Naive thymus-derived CD4-positive, alpha-beta T cell (primary cell): ENCODE data around the gene TIMM8B. TPM values are rescaled to one million over a fixed set of nuclear protein-coding genes. Genes with fewer than 3 reads are reported as not detected.
"Not testable (repeated sequence)": the region's sequence is repeated elsewhere in the genome, so short reads cannot be mapped to it uniquely, and the experiment has no call there.

ENCODE experiments used
- ATAC-seq: fragments of 150-1000 bp; cut with Tn5 transposase; 2 replicates; pipeline ENCODE4 v1.10.0; 2021; ENCODE audit warnings: mild to moderate bottlenecking, moderate library complexity
- CTCF ChIA-PET: fragments of 350-600 bp; sonication (Branson Sonifier 250); formaldehyde crosslinking; loops from one replicate; lab custom pipeline; 2021; ENCODE audit warnings: antibody characterized with exemption; lab: Charles Lee
- POLR2A ChIA-PET: fragments of 350-600 bp; sonication (Branson Sonifier 250); formaldehyde crosslinking; loops from one replicate; lab custom pipeline; 2021; ENCODE audit warnings: antibody characterized with exemption, inconsistent platforms; lab: Charles Lee
- DNase-seq, 9 donors: peaks; one replicate each; pipeline versions ENCODE4 v3.0.0 to v3.0.0-alpha.2; 2020 to 2022; ENCODE audit warnings: mixed read lengths in 1 of 9
- H3K27ac ChIP-seq: one replicate; pipeline ENCODE4 v1.7.0; 2013; ENCODE audit warnings: mild to moderate bottlenecking, low read depth, low read length, moderate library complexity
- H3K27me3 ChIP-seq, 2 donors: one replicate each; pipeline ENCODE4 v1.7.0; 2013; ENCODE audit warnings: low read length in 2 of 2, mild to moderate bottlenecking in 2 of 2, moderate library complexity in 2 of 2; ENCODE audit not compliant: control insufficient read depth in 2 of 2, insufficient read depth in 2 of 2
- H3K36me3 ChIP-seq, 3 experiments: 1 replicate in 2 of 3; 2 replicates in 1 of 3; pipeline ENCODE4 v1.7.0; 2013; ENCODE audit warnings: low read length in 3 of 3, mild to moderate bottlenecking in 3 of 3, moderate library complexity in 1 of 3; ENCODE audit not compliant: insufficient read depth in 3 of 3, control insufficient read depth in 2 of 3
- H3K4me1 ChIP-seq, 2 donors: one replicate each; pipeline ENCODE4 v1.7.0; 2013; ENCODE audit warnings: low read length in 2 of 2, mild to moderate bottlenecking in 2 of 2, moderate library complexity in 1 of 2; ENCODE audit not compliant: control insufficient read depth in 2 of 2, insufficient read depth in 2 of 2
- H3K4me3 ChIP-seq: 2 replicates; pipeline ENCODE4 v1.7.0; 2013; ENCODE audit warnings: mild to moderate bottlenecking, low read length
- H3K9me3 ChIP-seq, 3 experiments: 1 replicate in 2 of 3; 2 replicates in 1 of 3; pipeline ENCODE4 v1.7.0; 2013; ENCODE audit warnings: low read length in 3 of 3; ENCODE audit not compliant: control insufficient read depth in 2 of 3
- H3K27ac Mint-ChIP-seq, 9 donors: one replicate each; pipeline ENCODE4 v1.8.0; 2020 to 2022; ENCODE audit warnings: mixed read lengths in 9 of 9, mild to moderate bottlenecking in 8 of 9, moderate library complexity in 5 of 9, inconsistent platforms in 2 of 9
- H3K27me3 Mint-ChIP-seq, 5 donors: one replicate each; pipeline ENCODE4 v1.8.0; 2021 to 2022; ENCODE audit warnings: mixed read lengths in 5 of 5, mild to moderate bottlenecking in 1 of 5
- H3K36me3 Mint-ChIP-seq, 5 donors: one replicate each; pipeline ENCODE4 v1.8.0; 2020 to 2022; ENCODE audit warnings: mixed read lengths in 5 of 5, mild to moderate bottlenecking in 3 of 5, inconsistent platforms in 1 of 5
- H3K4me1 Mint-ChIP-seq, 7 donors: one replicate each; pipeline ENCODE4 v1.8.0; 2020 to 2022; ENCODE audit warnings: mixed read lengths in 7 of 7, mild to moderate bottlenecking in 3 of 7, inconsistent platforms in 1 of 7
- H3K4me3 Mint-ChIP-seq, 10 donors: one replicate each; pipeline ENCODE4 v1.8.0; 2020 to 2022; ENCODE audit warnings: mild to moderate bottlenecking in 10 of 10, mixed read lengths in 10 of 10, moderate library complexity in 6 of 10, inconsistent platforms in 2 of 10
- H3K9me3 Mint-ChIP-seq, 11 donors: one replicate each; pipeline ENCODE4 v1.8.0; 2020 to 2022; ENCODE audit warnings: mixed read lengths in 11 of 11, mild to moderate bottlenecking in 4 of 11, inconsistent platforms in 1 of 11, moderate library complexity in 1 of 11
- intact Hi-C, 2 donors: fragments of 100-400 bp; cut with micrococcal nuclease; formaldehyde crosslinking; loops; one replicate each; pipeline ENCODE4 v1.15.1; 2023
- polyA plus RNA-seq, 2 donors: library from polyadenylated mRNA; unstranded; fragments of 300-500 nt; fragmentation: Illumina TruSeq; gene quantifications; one replicate each; pipeline ENCODE4 v1.2.3, GENCODE V29; 2021
- total RNA-seq, 6 experiments: library from RNA in 5 of 6; stranded (reverse) in 5 of 6; gene quantifications; 1 replicate in 5 of 6; 2 replicates in 1 of 6; pipeline ENCODE4 v1.2.3 and lab custom pipeline; 2021 to 2026

Gene TIMM8B
- total and polyA plus RNA-seq, 7 experiments from 2014 or later = 15.5 to 71.4 (median 28.6) TPM

DNA sequence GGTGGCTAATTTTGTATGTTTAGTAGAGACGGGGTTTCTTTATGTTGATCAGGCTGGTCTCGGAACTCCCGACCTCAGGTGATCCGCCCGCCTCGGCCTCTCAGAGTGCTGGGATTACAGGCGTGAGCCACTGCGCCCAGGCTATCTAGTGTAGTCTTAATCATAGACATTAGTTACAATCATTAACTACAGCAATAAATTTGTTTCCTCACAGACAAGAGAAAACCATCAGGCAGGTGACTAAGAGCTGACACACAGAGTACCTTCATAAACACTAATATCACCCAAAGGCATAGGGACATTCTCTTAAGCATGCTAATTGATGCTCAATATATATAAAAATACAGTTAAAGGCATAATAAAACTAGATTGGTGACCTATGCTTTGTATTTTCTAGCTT, 19.5 kb upstream of the TIMM8B start:
- Mint-ChIP-seq H3K27ac (no peak overlapping the region), H3K9me3 (peaks cover 0 to 1% (median 0%) of the 10 kb centered on the region in 11 donors), H3K4me1 (no peaks in the 10 kb centered on the region), H3K4me3 (no peak overlapping the region), H3K27me3 (no peaks in the 10 kb centered on the region), H3K36me3 (peaks cover 0 to 10% (median 0%) of the 10 kb centered on the region in 5 donors)
- Histone ChIP-seq H3K4me1 (no peaks in the 10 kb centered on the region), H3K27me3 (no peaks in the 10 kb centered on the region), H3K27ac (no peak overlapping the region), H3K36me3 (no peaks in the 10 kb centered on the region), H3K4me3 (no peak overlapping the region), H3K9me3 (no peaks in the 10 kb centered on the region)
- DNase-seq = no peak
- intact Hi-C loops = no loop called here
- CTCF ChIA-PET = no interaction called here
- POLR2A ChIA-PET = no interaction called here
- no peak for ATAC-seq

DNA sequence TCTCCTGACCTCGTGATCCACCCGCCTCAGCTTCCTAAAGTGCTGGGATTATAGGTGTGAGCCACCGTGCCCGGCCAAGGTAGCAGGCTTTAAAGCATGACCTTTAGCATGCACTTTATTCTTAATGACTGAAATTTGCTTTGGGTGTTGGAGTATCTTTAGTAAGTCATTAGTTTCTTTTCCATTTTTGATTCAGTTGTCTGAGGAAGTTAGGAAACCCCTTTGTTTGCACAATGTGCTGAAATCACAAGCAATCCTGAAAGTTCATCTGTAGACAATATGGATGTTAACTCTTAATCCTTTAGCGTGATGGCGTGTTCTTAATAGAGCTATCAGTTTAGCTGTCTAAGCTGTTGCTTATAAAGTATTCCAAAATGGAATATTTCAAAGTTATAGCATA, 16.9 kb upstream of the TIMM8B start:
- Histone ChIP-seq H3K4me3 (no peak overlapping the region), H3K4me1 (no peaks in the 10 kb centered on the region), H3K9me3 (no peaks in the 10 kb centered on the region), H3K36me3 (no peaks in the 10 kb centered on the region), H3K27me3 (no peaks in the 10 kb centered on the region), H3K27ac (no peak overlapping the region)
- DNase-seq = no peak
- ChIA-PET CTCF (interaction anchor here (0.6 to 0.8 kb wide), 2 partner anchors 9 to 270 kb away, joined by 3 read pairs; no protein-coding TSS in a partner anchor), POLR2A (interaction anchor here (0.6 kb wide), 1 partner anchor 9 kb away, joined by 3 read pairs; no protein-coding TSS in a partner anchor)
- H3K9me3 Mint-ChIP-seq = no peaks in the 10 kb centered on the region
- H3K4me3 Mint-ChIP-seq = no peak overlapping the region
- peak overlapping the region in 1 of 9 donors; percentile 10 for H3K27ac Mint-ChIP-seq
- no peak for ATAC-seq
- no peaks in the 10 kb centered on the region for H3K27me3 Mint-ChIP-seq
- intact Hi-C loops = no loop called here
- H3K4me1 Mint-ChIP-seq = peaks cover 0 to 3% (median 0%) of the 10 kb centered on the region in 7 donors
- peaks cover 0 to 21% (median 0%) of the 10 kb centered on the region in 5 donors for H3K36me3 Mint-ChIP-seq

DNA sequence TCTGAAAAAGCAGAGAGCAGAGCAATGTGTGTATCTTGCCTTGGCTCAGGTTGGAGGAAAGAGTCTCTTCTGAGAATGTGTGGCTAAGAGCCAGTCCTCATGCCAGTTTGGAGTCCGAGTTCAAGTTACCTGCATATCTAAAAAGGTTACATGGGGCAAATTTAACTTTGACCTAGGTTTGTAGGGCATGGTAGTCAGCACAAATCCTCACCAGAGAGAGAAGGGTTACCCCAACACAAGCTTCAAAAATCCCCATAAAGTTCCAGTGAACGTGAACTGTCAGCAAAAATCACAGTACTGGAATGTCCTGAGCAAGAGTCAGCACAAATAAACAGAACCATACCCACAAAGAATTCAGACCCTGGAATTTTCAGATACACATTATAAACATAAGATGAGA, 13.9 kb upstream of the TIMM8B start:
- Mint-ChIP-seq H3K36me3 (peaks cover 1 to 29% (median 10%) of the 10 kb centered on the region in 5 donors), H3K27me3 (no peaks in the 10 kb centered on the region), H3K4me1 (peaks cover 0 to 4% (median 0%) of the 10 kb centered on the region in 7 donors), H3K27ac (no peak overlapping the region), H3K9me3 (no peaks in the 10 kb centered on the region), H3K4me3 (no peak overlapping the region)
- H3K9me3 ChIP-seq = no peaks in the 10 kb centered on the region
- ChIA-PET CTCF (no interaction called here), POLR2A (no interaction called here)
- no peak overlapping the region for H3K4me3 ChIP-seq
- no peaks in the 10 kb centered on the region for H3K4me1 ChIP-seq
- no peak for DNase-seq
- no peak overlapping the region for H3K27ac ChIP-seq
- peaks cover 0 to 21% (median 0%) of the 10 kb centered on the region in 3 experiments for H3K36me3 ChIP-seq
- H3K27me3 ChIP-seq = no peaks in the 10 kb centered on the region
- no peak for ATAC-seq
- intact Hi-C loops = no loop called here

DNA sequence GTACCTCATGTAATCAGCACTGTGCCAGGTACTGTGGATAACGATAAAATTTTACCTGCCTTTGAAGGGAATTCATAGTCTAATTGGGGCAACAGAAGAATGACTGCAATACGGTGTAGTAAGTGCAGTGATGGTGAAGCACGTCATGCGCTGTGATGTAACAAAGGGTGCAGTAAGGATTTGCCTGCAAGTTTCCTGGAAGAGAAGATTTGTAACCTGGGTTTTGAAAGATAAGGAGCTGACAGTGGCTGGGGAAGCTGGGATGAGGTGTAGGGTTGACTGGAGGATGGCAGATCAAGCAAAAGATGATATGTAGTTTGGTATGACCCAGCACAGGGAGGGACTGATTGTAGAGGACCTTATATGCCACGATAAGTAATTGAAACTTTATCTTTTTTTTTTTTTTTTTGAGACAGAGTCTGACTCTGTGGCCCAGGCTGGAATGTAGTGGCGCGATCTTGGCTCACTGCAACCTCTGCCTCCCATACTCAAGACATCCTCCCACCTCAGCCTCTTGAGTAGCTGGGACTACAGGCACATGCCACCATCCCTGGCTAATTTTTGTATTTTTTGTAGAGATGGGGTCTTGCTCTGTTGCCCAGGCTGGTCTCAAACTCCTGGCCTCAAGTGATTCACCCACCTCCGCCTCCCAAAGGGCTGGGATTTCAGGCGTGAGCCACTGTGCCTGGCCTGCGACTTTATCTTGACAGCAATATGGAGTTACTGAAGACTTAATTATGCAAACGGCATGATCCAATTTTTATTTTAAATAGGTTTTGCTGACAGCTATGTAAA, 11.4 kb upstream of the TIMM8B start:
- ATAC-seq (no peak), DNase-seq (no peak)
- H3K27me3 Mint-ChIP-seq = no peaks in the 10 kb centered on the region
- H3K27me3 ChIP-seq = no peaks in the 10 kb centered on the region
- peaks cover 0 to 36% (median 0%) of the 10 kb centered on the region in 3 experiments for H3K36me3 ChIP-seq
- no peak overlapping the region for H3K27ac Mint-ChIP-seq
- H3K4me1 Mint-ChIP-seq = peaks cover 0 to 4% (median 0%) of the 10 kb centered on the region in 7 donors
- H3K36me3 Mint-ChIP-seq = peaks cover 5 to 33% (median 14%) of the 10 kb centered on the region in 5 donors
- H3K4me3 ChIP-seq = no peak overlapping the region
- no peak overlapping the region for H3K4me3 Mint-ChIP-seq
- H3K4me1 ChIP-seq = no peaks in the 10 kb centered on the region
- H3K9me3 ChIP-seq = no peaks in the 10 kb centered on the region
- ChIA-PET POLR2A (interaction anchor here (0.6 to 0.7 kb wide), 2 partner anchors 165 to 448 kb away, joined by 3 to 4 read pairs; no protein-coding TSS in a partner anchor), CTCF (no interaction called here)
- intact Hi-C loops = no loop called here
- no peaks in the 10 kb centered on the region for H3K9me3 Mint-ChIP-seq
- H3K27ac ChIP-seq = no peak overlapping the region

DNA sequence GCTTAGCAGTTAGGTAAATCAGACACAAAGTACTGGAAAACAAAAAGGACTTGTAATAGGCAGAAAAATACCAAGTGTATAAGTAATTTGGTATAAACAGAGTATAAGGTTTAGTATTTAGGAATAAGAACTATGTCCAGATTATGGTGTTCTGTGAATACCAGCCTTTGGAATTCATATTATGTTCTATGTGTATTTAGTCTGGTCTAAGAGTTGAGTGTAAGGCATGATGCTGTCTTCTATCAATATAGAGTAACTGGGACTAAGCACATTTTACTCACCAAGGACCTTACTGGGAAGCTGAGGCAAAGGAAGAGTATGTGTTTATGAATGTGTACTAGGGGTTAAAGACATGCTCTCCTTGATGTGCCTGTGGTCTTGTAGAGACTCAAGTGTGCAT, 9.6 kb upstream of the TIMM8B start:
- Mint-ChIP-seq H3K27me3 (no peaks in the 10 kb centered on the region), H3K9me3 (no peaks in the 10 kb centered on the region), H3K27ac (no peak overlapping the region), H3K4me1 (peaks cover 0 to 12% (median 8%) of the 10 kb centered on the region in 7 donors), H3K36me3 (peaks cover 11 to 46% (median 29%) of the 10 kb centered on the region in 5 donors), H3K4me3 (no peak overlapping the region)
- peaks cover 4 to 53% (median 6%) of the 10 kb centered on the region in 3 experiments for H3K36me3 ChIP-seq
- intact Hi-C loops = no loop called here
- ATAC-seq = no peak
- DNase-seq = no peak
- CTCF ChIA-PET = no interaction called here
- no peaks in the 10 kb centered on the region for H3K4me1 ChIP-seq
- H3K27me3 ChIP-seq = no peaks in the 10 kb centered on the region
- no peaks in the 10 kb centered on the region for H3K9me3 ChIP-seq
- no peak overlapping the region for H3K4me3 ChIP-seq
- H3K27ac ChIP-seq = no peak overlapping the region
- POLR2A ChIA-PET = interaction anchor here (0.7 kb wide), 1 partner anchor 498 kb away, joined by 4 read pairs; no protein-coding TSS in a partner anchor

DNA sequence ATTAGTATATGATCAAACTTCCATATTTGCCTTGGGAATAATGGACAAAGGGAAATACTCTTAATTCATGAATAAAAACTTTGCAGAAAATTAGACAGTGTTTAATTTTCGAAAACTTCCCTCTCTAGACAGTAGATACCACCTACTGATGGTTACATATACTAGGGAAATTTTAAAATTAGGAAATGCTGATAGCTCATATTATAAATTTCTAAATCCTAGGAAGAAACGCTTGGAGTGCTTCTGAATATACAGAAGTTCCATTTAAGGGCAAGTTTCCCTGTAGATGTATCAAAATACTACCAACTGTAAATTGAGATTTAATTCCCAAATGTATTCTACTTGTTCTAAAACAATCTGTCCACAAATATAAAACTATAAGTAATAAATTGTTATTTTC, 8.7 kb upstream of the TIMM8B start:
- H3K4me3 Mint-ChIP-seq, DNase-seq, ATAC-seq, H3K27me3 ChIP-seq, H3K27me3 Mint-ChIP-seq, H3K9me3 Mint-ChIP-seq, H3K9me3 ChIP-seq, H3K4me1 ChIP-seq, H3K27ac ChIP-seq, H3K4me3 ChIP-seq, H3K27ac Mint-ChIP-seq, CTCF ChIA-PET, intact Hi-C loops: not testable (repeated sequence)
- H3K36me3 ChIP-seq = peaks cover 5 to 62% (median 8%) of the 10 kb centered on the region in 3 experiments
- Mint-ChIP-seq H3K4me1 (peaks cover 0 to 17% (median 11%) of the 10 kb centered on the region in 7 donors), H3K36me3 (peaks cover 13 to 49% (median 35%) of the 10 kb centered on the region in 5 donors)
- POLR2A ChIA-PET = interaction anchor here (0.7 kb wide), 1 partner anchor 497 kb away, joined by 4 read pairs; no protein-coding TSS in a partner anchor
